ENCODE results near the gene RBM17. TPM values are rescaled to one million over a fixed set of nuclear protein-coding genes. Genes with fewer than 3 reads are reported as not detected.
"Not testable (repeated sequence)": the region's sequence is repeated elsewhere in the genome, so short reads cannot be mapped to it uniquely, and the experiment has no call there.

RBM17 gene
- total RNA-seq, 4 donors from 2014 or later = 64.3 to 93.3 (median 81.7) TPM

DNA sequence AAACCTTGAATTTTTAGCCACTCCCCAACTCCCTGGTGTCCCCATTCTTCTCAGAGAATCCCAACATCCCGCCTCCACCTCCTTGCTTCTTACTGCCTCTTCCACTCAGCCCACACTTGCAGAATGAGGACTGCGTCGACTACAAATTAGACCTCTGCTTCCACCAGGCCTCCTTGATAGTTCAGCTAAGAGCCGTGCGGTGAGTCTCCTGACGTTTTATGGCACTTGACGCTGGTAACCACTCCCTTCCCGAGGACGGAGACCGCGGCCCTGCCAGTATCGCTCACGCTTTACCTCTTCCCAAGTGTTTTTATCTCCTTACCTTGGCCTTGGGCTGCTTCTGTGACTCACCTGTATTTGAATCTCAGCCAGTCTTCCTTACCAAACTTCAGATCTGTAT lies 31.1 kb downstream of the RBM17 start:
- peaks cover 5 to 12% of the 10 kb centered on the region in 2 donors for H3K36me3 ChIP-seq
- H3K27ac ChIP-seq = no peak overlapping the region
- H3K27me3 ChIP-seq = no peaks in the 10 kb centered on the region
- no peak overlapping the region for H3K4me3 ChIP-seq (replicated peaks in 1 of 3)
- peaks cover 0 to 19% of the 10 kb centered on the region in 2 donors for H3K4me1 ChIP-seq
- DNase-seq = peak; percentile 45 to 55
- H3K9me3 ChIP-seq = no peaks in the 10 kb centered on the region
- 69 to 76% methylated on average over 13 of the region's 13 CpGs for WGBS, 2 donors
- no peak for TF ChIP-seq POLR2A (IDR thresholded peaks at IDR 0.05)
- TF ChIP-seq, protein P1, sequence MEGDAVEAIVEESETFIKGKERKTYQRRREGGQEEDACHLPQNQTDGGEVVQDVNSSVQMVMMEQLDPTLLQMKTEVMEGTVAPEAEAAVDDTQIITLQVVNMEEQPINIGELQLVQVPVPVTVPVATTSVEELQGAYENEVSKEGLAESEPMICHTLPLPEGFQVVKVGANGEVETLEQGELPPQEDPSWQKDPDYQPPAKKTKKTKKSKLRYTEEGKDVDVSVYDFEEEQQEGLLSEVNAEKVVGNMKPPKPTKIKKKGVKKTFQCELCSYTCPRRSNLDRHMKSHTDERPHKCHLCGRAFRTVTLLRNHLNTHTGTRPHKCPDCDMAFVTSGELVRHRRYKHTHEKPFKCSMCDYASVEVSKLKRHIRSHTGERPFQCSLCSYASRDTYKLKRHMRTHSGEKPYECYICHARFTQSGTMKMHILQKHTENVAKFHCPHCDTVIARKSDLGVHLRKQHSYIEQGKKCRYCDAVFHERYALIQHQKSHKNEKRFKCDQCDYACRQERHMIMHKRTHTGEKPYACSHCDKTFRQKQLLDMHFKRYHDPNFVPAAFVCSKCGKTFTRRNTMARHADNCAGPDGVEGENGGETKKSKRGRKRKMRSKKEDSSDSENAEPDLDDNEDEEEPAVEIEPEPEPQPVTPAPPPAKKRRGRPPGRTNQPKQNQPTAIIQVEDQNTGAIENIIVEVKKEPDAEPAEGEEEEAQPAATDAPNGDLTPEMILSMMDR (IDR thresholded peaks at IDR 0.05) = no peak
- intact Hi-C loops (cut with DNase I) = no loop called here

DNA sequence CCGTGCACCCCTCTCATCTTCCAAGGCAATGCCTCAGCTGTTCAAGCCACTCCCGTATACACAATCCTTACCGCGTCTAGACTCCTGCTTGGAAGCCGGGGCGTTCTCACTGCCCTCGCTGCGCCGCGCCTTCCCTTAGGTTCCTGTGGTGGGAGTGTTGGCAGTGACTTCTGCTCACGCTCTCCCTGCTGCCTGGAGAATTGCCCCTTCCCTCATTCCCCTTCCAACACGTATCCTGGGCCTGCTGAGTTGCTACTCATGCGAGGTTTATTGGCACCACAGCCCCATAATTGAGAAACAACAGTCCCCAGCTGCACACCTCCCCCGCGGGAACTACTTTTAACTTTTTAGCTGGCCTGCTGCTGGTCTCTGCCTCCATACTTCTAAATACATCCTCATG lies 31.9 kb downstream of the RBM17 start:
- intact Hi-C loops (cut with DNase I) = no loop called here
- Histone ChIP-seq H3K36me3 (peaks cover 0 to 7% of the 10 kb centered on the region in 2 donors), H3K27me3 (no peaks in the 10 kb centered on the region), H3K9me3 (no peaks in the 10 kb centered on the region), H3K4me1 (peaks cover 0 to 23% of the 10 kb centered on the region in 2 donors), H3K4me3 (replicated peaks in 1 of 3) (no peak overlapping the region), H3K27ac (no peak overlapping the region)
- WGBS, 2 donors = 76% methylated on average over 15 of the region's 15 CpGs
- no peak for DNase-seq
- TF ChIP-seq POLR2A (IDR thresholded peaks at IDR 0.05) = no peak
- TF ChIP-seq, protein P1 (IDR thresholded peaks at IDR 0.05) = no peak

DNA sequence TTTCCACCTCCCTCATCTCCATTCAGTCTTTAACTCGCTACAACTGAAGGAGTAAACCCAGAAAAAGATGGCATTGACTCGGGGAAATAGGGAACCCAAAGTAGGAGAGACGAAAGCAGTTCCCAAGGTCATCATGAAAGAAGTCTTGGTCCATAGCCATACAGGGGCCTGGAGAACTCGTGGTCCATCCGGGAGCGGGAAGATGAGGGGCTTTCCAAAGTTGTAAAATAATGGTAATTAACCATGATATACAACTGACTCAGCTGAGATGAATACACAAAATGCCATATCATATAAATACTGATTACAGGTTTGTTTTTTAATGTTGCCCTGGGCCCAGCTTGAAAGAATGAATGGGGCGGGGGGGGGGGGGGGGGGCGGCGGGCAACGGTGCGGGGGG lies 32.3 kb downstream of the RBM17 start:
- peaks cover 0 to 7% of the 10 kb centered on the region in 2 donors for H3K36me3 ChIP-seq
- DNase-seq = no peak
- no peak for TF ChIP-seq POLR2A (IDR thresholded peaks at IDR 0.05)
- TF ChIP-seq, protein P1 (IDR thresholded peaks at IDR 0.05) = no peak
- H3K4me1 ChIP-seq = peaks cover 0 to 23% of the 10 kb centered on the region in 2 donors
- no peak overlapping the region for H3K4me3 ChIP-seq (replicated peaks in 1 of 3)
- H3K27me3 ChIP-seq = no peaks in the 10 kb centered on the region
- WGBS, 2 donors = 86 to 87% methylated on average over 11 of the region's 11 CpGs
- no peaks in the 10 kb centered on the region for H3K9me3 ChIP-seq
- intact Hi-C loops (cut with DNase I) = no loop called here
- no peak overlapping the region for H3K27ac ChIP-seq

DNA sequence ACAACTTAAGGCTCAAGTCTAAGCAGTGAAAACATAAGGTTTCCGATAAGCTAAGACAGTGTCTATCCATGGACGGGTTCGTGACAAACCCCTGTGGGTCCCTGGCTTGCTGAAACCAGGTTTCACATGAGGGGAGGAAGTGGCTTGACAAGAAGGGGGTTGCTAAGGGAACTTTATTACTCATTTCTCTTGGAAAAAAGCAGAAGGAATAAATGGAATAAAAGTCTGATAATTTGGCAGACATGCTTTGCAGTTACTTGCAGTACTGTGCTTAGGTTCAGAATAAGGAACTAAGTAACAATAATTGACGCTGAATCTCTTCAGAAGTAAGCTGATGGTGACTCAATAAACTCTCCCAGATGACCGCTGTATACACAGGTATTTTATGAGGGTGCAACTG lies 34.7 kb downstream of the RBM17 start:
- no peak overlapping the region for H3K27ac ChIP-seq
- H3K36me3 ChIP-seq = no peaks in the 10 kb centered on the region
- DNase-seq = no peak
- no peak for TF ChIP-seq POLR2A (IDR thresholded peaks at IDR 0.05)
- TF ChIP-seq, protein P1 (IDR thresholded peaks at IDR 0.05) = no peak
- 85 to 88% methylated on average over 5 of the region's 5 CpGs for WGBS, 2 donors
- H3K4me1 ChIP-seq = peaks cover 0 to 23% of the 10 kb centered on the region in 2 donors
- no peaks in the 10 kb centered on the region for H3K27me3 ChIP-seq
- H3K4me3 ChIP-seq (replicated peaks in 1 of 3) = no peak overlapping the region
- H3K9me3 ChIP-seq = no peaks in the 10 kb centered on the region
- intact Hi-C loops (cut with DNase I) = no loop called here

DNA sequence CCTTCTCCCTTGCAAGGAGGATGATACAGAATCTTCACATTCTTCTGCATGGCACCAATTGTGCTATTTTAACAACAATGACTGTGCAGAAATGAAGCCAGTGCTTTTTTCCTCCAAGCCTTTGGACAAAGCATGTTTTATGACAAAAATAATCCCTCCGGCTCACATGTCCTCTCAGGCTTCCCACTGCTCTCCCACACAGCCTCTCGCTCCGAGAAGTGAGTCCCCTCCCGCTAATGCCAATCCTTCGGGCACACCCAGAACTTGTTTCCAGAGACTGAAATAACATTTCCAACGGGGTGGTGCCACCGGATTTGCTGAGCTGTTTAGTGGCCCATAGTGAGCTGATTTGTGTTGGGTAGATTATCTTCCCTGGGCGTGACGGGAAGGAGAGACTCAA lies 35.8 kb downstream of the RBM17 start:
- intact Hi-C loops (cut with DNase I) = no loop called here

DNA sequence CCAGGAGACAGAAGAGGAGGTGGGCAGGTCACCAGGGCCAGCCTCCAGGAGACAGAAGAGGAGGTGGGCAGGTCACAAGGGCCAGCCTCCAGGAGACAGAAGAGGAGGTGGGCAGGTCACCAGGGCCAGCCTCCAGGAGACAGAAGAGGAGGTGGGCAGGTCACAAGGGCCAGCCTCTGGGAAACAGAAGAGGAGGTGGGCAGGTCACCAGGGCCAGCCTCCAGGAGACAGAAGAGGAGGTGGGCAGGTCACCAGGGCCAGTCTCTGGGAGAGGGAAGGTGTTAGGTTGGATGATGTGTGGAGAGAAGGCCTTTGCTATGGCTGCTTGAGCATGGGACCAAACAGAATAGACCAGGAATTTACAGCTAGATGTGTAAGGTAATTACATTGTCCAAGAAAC lies 38.6 kb downstream of the RBM17 start:
- H3K27me3 ChIP-seq; H3K9me3 ChIP-seq; H3K4me3 ChIP-seq (replicated peaks in 1 of 3); DNase-seq; intact Hi-C loops (cut with DNase I); H3K36me3 ChIP-seq; H3K27ac ChIP-seq: not testable (repeated sequence)
- peaks cover 0 to 11% of the 10 kb centered on the region in 2 donors for H3K4me1 ChIP-seq

More for the DNA sequence above, 35.8 kb downstream of the RBM17 start:
- Histone ChIP-seq H3K27ac (peak overlapping the region in 1 of 3 donors; percentile 2), H3K4me3 (replicated peaks in 1 of 3) (no peak overlapping the region), H3K9me3 (no peaks in the 10 kb centered on the region), H3K27me3 (no peaks in the 10 kb centered on the region), H3K36me3 (no peaks in the 10 kb centered on the region), H3K4me1 (peaks cover 0 to 15% of the 10 kb centered on the region in 2 donors)
- 11 to 14% methylated on average over 9 of the region's 9 CpGs for WGBS, 2 donors
- no peak for TF ChIP-seq POLR2A (IDR thresholded peaks at IDR 0.05)
- TF ChIP-seq, protein P1 (IDR thresholded peaks at IDR 0.05) = no peak
- peak; percentile 75 to 78 for DNase-seq

Measured in thyroid gland (tissue), 4 donors.